Measurements from ENCODE around the gene GPD1. TPM values are rescaled to one million over a fixed set of nuclear protein-coding genes. Genes with fewer than 3 reads are reported as not detected.

GPD1 gene
- total and polyA plus RNA-seq, 9 of the 15 experiments (the other 6 are each of a cell fraction or from before 2014, with no cell fraction given): 0.13 to 1.00 (median 0.55) TPM

DNA sequence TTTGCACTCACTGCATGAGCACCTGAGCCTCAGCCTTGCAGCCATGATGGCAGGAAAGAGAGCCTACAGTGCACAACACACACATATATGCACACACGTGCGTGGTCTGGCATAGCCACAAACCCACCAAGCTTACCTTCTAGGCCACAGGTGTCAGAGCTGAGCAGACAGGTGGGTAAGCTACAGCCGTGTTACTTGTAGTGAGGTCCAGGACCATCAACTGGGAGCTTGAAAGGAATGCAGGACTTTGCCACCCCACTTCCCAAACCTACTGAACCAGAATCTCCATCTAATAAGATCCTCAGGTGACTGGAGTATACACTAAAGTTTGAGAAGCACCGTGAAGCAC is 43.7 kb upstream of the GPD1 start:
- ChIA-PET POLR2A (interaction anchor here (0.7 to 1.1 kb wide), 2 partner anchors 18 to 21 kb away, joined by 3 to 4 read pairs; no protein-coding TSS in a partner anchor), CTCF (ENCODE audit: low intra/inter-chr PET ratio) (no interaction called here)
- Histone ChIP-seq H3K9ac (ENCODE audit: insufficient read depth in 1 of 2, low read depth in 2 of 2, low read length in 2 of 2) (no peak overlapping the region), H2AFZ (ENCODE audit: low read depth, low read length) (no peak overlapping the region), H3K27me3 (ENCODE audit: control insufficient read depth in 2 of 2, insufficient read depth in 2 of 2, low read length in 2 of 2) (peaks cover 14 to 63% of the 10 kb centered on the region in 2 experiments; a peak in 4 of 5 replicates), H3K4me3 (no peak overlapping the region), H3K4me1 (replicated peaks in 1 of 2; ENCODE audit: control insufficient read depth in 2 of 2, insufficient read depth in 2 of 2, low read length in 2 of 2) (peaks cover 7 to 30% of the 10 kb centered on the region in 2 experiments; a peak in 4 of 5 replicates), H3K27ac (ENCODE audit: extremely low read depth, low read depth, low read length) (no peak overlapping the region), H3K9me3 (replicated peaks; ENCODE audit: control insufficient read depth, insufficient read depth, low read depth, low read length) (no peaks in the 10 kb centered on the region), H3K4me2 (ENCODE audit: insufficient read depth, low read length) (no peak overlapping the region), H3K9me1 (ENCODE audit: control insufficient read depth, insufficient read depth, low read length) (no peaks in the 10 kb centered on the region), H3K36me3 (ENCODE audit: control insufficient read depth, insufficient read depth, low read length) (no peaks in the 10 kb centered on the region), H3K79me2 (ENCODE audit: control insufficient read depth, insufficient read depth, low read length) (no peaks in the 10 kb centered on the region), H4K20me1 (replicated peaks; ENCODE audit: control insufficient read depth, insufficient read depth, low read length) (peaks cover 23% of the 10 kb centered on the region)
- TF ChIP-seq COPS2 (conservative IDR thresholded peaks at IDR 0.05): no peak
- no peak for TF ChIP-seq TCF3 (CRISPR knock-in tag; IDR thresholded peaks at IDR 0.05)
- TF ChIP-seq, protein P1, sequence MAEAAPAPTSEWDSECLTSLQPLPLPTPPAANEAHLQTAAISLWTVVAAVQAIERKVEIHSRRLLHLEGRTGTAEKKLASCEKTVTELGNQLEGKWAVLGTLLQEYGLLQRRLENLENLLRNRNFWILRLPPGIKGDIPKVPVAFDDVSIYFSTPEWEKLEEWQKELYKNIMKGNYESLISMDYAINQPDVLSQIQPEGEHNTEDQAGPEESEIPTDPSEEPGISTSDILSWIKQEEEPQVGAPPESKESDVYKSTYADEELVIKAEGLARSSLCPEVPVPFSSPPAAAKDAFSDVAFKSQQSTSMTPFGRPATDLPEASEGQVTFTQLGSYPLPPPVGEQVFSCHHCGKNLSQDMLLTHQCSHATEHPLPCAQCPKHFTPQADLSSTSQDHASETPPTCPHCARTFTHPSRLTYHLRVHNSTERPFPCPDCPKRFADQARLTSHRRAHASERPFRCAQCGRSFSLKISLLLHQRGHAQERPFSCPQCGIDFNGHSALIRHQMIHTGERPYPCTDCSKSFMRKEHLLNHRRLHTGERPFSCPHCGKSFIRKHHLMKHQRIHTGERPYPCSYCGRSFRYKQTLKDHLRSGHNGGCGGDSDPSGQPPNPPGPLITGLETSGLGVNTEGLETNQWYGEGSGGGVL (CRISPR knock-in tag; IDR thresholded peaks at IDR 0.05): no peak
- no peak for TF ChIP-seq HES1 (IDR thresholded peaks at IDR 0.05; ENCODE audit: low read depth)
- no peak for TF ChIP-seq POLR3A (IDR thresholded peaks at IDR 0.05; ENCODE audit: borderline replicate concordance, extremely low read depth, insufficient read depth, insufficient read length)
- no peak for TF ChIP-seq ZNF239 (CRISPR knock-in tag; IDR thresholded peaks at IDR 0.05)
- ATAC-seq (no peak), FAIRE-seq (no peak), DNase-seq (ENCODE audit: extremely low read depth in 1 of 4, low spot score in 3 of 4) (no peak)
- BruUV-seq (replicated peaks): no TSS peak
- WGBS (ENCODE audit: insufficient coverage, low coverage, missing lambda C conversion rate): 39% methylated on average over 3 of the region's 4 CpGs
- in situ Hi-C loops (cut with MboI): no loop called here
- intact Hi-C loops (cut with micrococcal nuclease): no loop called here
